Neural cell (in vitro differentiated cells): ENCODE measurements around the gene SIM1. TPM values are rescaled to one million over a fixed set of nuclear protein-coding genes. Genes with fewer than 3 reads are reported as not detected.

Source experiments
- H2AFZ ChIP-seq: fragments of 200-600, 300-800 bp; sonication (generic), shearing (Covaris generic); 2 replicates; pipeline ENCODE4 v1.6.0; 2014; ENCODE audit warnings: low read depth, mild to moderate bottlenecking, antibody characterized with exemption, low read length, moderate library complexity
- H3F3A ChIP-seq: fragments of 200-600 bp; shearing (Covaris generic); 2 replicates; pipeline ENCODE4 v1.6.1; 2016; ENCODE audit warnings: mild to moderate bottlenecking, moderate library complexity, mixed read lengths, antibody characterized with exemption, low read length; ENCODE audit not compliant: insufficient read depth, poor library complexity, severe bottlenecking
- H3K27ac ChIP-seq: fragments of 200-600, 300-800 bp; sonication (generic), shearing (Covaris generic); 2 replicates; pipeline ENCODE4 v1.5.1; 2014; ENCODE audit warnings: mild to moderate bottlenecking, low read length, moderate library complexity
- H3K27me3 ChIP-seq: fragments of 300-800, 200-600 bp; sonication (generic), shearing (Covaris generic); 2 replicates; pipeline ENCODE4 v1.6.0; 2014; ENCODE audit warnings: mild to moderate bottlenecking, low read depth, low read length, moderate library complexity; ENCODE audit not compliant: insufficient read depth
- H3K36me3 ChIP-seq: fragments of 300-800, 200-600 bp; sonication (generic), shearing (Covaris generic); 2 replicates; pipeline ENCODE4 v1.5.1; 2014; ENCODE audit warnings: mild to moderate bottlenecking, antibody characterized with exemption, low read length, moderate library complexity; ENCODE audit not compliant: insufficient read depth
- H3K4me2 ChIP-seq: fragments of 300-800, 200-600 bp; sonication (generic), shearing (Covaris generic); 2 replicates; pipeline ENCODE4 v1.6.0; 2014; ENCODE audit warnings: mild to moderate bottlenecking, low read length
- H3K4me3 ChIP-seq: fragments of 300-800, 200-600 bp; sonication (generic), shearing (Covaris generic); 2 replicates; pipeline ENCODE4 v1.5.1; 2014; ENCODE audit warnings: mild to moderate bottlenecking, low read length, moderate library complexity
- H3K79me2 ChIP-seq: fragments of 200-600 bp; shearing (Covaris generic); replicated peaks from 2 replicates; pipeline ENCODE4 v1.6.0; 2014; ENCODE audit warnings: mild to moderate bottlenecking, low read length, moderate library complexity; ENCODE audit not compliant: insufficient read depth
- H3K9ac ChIP-seq: fragments of 300-800, 200-600 bp; sonication (generic), shearing (Covaris generic); 2 replicates; pipeline ENCODE4 v1.6.1; 2016; ENCODE audit warnings: mild to moderate bottlenecking, low read length, mixed read lengths
- H3K9me2 ChIP-seq: fragments of 200-600 bp; shearing (Covaris generic); 2 replicates; pipeline ENCODE4 v1.6.1; 2016; ENCODE audit warnings: mild to moderate bottlenecking, low read length, mixed read lengths; ENCODE audit not compliant: insufficient read depth
- H3K9me3 ChIP-seq: fragments of 200-600, 300-800 bp; sonication (generic), shearing (Covaris generic); 2 replicates; pipeline ENCODE4 v1.6.1; 2016; ENCODE audit warnings: mild to moderate bottlenecking, mixed run types, low read length, moderate library complexity, mixed read lengths
- H4K20me1 ChIP-seq: fragments of 200-600 bp; shearing (Covaris generic); 2 replicates; pipeline ENCODE4 v1.6.1; 2016; ENCODE audit warnings: mild to moderate bottlenecking, mixed run types; ENCODE audit not compliant: insufficient read depth
- EP300 ChIP-seq: fragments of 450-650 bp; conservative IDR thresholded peaks from 2 replicates; pipeline ENCODE4 v1.6.1; 2014; ENCODE audit warnings: antibody characterized with exemption, mild to moderate bottlenecking, moderate library complexity; ENCODE audit not compliant: poor library complexity, severe bottlenecking
- EZH2 ChIP-seq: fragments of 200-600, 300-800 bp; shearing (Covaris generic), sonication (generic); IDR thresholded peaks from 2 replicates; pipeline ENCODE4 v1.6.1; 2014; ENCODE audit warnings: antibody characterized with exemption, low read length, borderline replicate concordance, mild to moderate bottlenecking; ENCODE audit not compliant: insufficient read depth, poor library complexity, severe bottlenecking
- MXI1 ChIP-seq: fragments of 450-650 bp; conservative IDR thresholded peaks from 2 replicates; pipeline ENCODE4 v1.6.1; 2014; ENCODE audit warnings: antibody characterized with exemption, mild to moderate bottlenecking; ENCODE audit not compliant: poor library complexity, severe bottlenecking
- POLR2AphosphoS5 ChIP-seq: IDR thresholded peaks from 2 replicates; pipeline ENCODE4 v1.6.1; 2012
- RAD21 ChIP-seq: fragments of 450-650 bp; conservative IDR thresholded peaks from 2 replicates; pipeline ENCODE4 v1.6.1; 2014; ENCODE audit warnings: antibody characterized with exemption, mild to moderate bottlenecking, moderate library complexity
- REST ChIP-seq: IDR thresholded peaks from 2 replicates; pipeline ENCODE4 v1.6.1; 2012; ENCODE audit warnings: borderline replicate concordance
- polyA plus RNA-seq: library from polyadenylated mRNA; depleted of rRNA; stranded (reverse); fragments of >200 nt; gene quantifications from 2 replicates; pipeline ENCODE4 v1.2.3, GENCODE V29; 2014

The SIM1 gene
- polyA plus RNA-seq, 1 donor from 2014 or later, result not detected

GRCh38 chr6:100447900-100448748 lies 16.6 kb downstream of the SIM1 start:
- Histone ChIP-seq H3K36me3 (no peaks in the 10 kb centered on the region), H3K4me2 (no peak overlapping the region), H3K9ac (no peak overlapping the region), H2AFZ (no peak overlapping the region), H4K20me1 (no peaks in the 10 kb centered on the region), H3F3A (no peaks in the 10 kb centered on the region), H3K27me3 (peaks cover 98% of the 10 kb centered on the region), H3K9me2 (no peaks in the 10 kb centered on the region), H3K79me2 (no peaks in the 10 kb centered on the region), H3K27ac (no peak overlapping the region), H3K4me3 (no peak overlapping the region), H3K9me3 (no peaks in the 10 kb centered on the region)
- TF ChIP-seq REST, result no peak
- no peak for TF ChIP-seq RAD21
- peak; percentile 43 for TF ChIP-seq EZH2
- TF ChIP-seq POLR2AphosphoS5, result no peak

- no peaks in the 10 kb centered on the region for H3K9me3 ChIP-seq
- peaks cover 97% of the 10 kb centered on the region for H3K27me3 ChIP-seq
- no peak for TF ChIP-seq EP300
- TF ChIP-seq POLR2AphosphoS5, result peak; percentile 38
- H3K27ac ChIP-seq, result no peak overlapping the region
- H3F3A ChIP-seq, result no peaks in the 10 kb centered on the region
- no peak overlapping the region for H2AFZ ChIP-seq
- no peaks in the 10 kb centered on the region for H3K36me3 ChIP-seq
- H3K9ac ChIP-seq, result no peak overlapping the region
- H4K20me1 ChIP-seq, result no peaks in the 10 kb centered on the region
- no peaks in the 10 kb centered on the region for H3K9me2 ChIP-seq
- no peak overlapping the region for H3K4me2 ChIP-seq
- no peak overlapping the region for H3K4me3 ChIP-seq
- H3K79me2 ChIP-seq, result no peaks in the 10 kb centered on the region
Measured at GRCh38 chr6:100447081-100447899, 17.4 kb downstream of the SIM1 start.

GRCh38 chr6:100446115-100447080 lies 18.3 kb downstream of the SIM1 start:
- no peaks in the 10 kb centered on the region for H3K36me3 ChIP-seq
- TF ChIP-seq MXI1 (no peak), EZH2 (peak; percentile 40)
- no peak overlapping the region for H2AFZ ChIP-seq
- no peaks in the 10 kb centered on the region for H3F3A ChIP-seq
- H3K9me2 ChIP-seq, result no peaks in the 10 kb centered on the region
- H3K4me3 ChIP-seq, result no peak overlapping the region
- H4K20me1 ChIP-seq, result no peaks in the 10 kb centered on the region
- no peaks in the 10 kb centered on the region for H3K79me2 ChIP-seq
- H3K9me3 ChIP-seq, result no peaks in the 10 kb centered on the region
- H3K27me3 ChIP-seq, result peaks cover 95% of the 10 kb centered on the region
- no peak overlapping the region for H3K4me2 ChIP-seq
- H3K27ac ChIP-seq, result no peak overlapping the region
- no peak overlapping the region for H3K9ac ChIP-seq
